HEK293 (cell line): ENCODE data around the gene IL17RC.

Experiments
- CTCF ChIP-seq: fragments of 450-650 bp; formaldehyde crosslinking; IDR thresholded peaks from 2 replicates; pipeline ENCODE4 v1.5.1; 2016; ENCODE audit warnings: missing biosample characterization, missing genetic modification characterization
- ZNF18 ChIP-seq: fragments of 450-650 bp; formaldehyde crosslinking; IDR thresholded peaks from 2 replicates; pipeline ENCODE4 v1.5.1; 2016; ENCODE audit warnings: missing biosample characterization, missing genetic modification characterization
- ZNF184 ChIP-seq: fragments of 450-650 bp; IDR thresholded peaks from 2 replicates; pipeline ENCODE4 v1.5.1; 2018; ENCODE audit warnings: missing biosample characterization, mild to moderate bottlenecking, missing genetic modification characterization
- ZNF24 ChIP-seq: fragments of 450-650 bp; formaldehyde crosslinking; IDR thresholded peaks from 2 replicates; pipeline ENCODE4 v1.5.1; 2016; ENCODE audit warnings: missing biosample characterization, missing genetic modification characterization
- ZNF274 ChIP-seq, 2 experiments: fragments of 200-500 bp in 1 of 2; fragments of 450-650 bp in 1 of 2; sonication (Bioruptor generic) in 1 of 2; formaldehyde crosslinking in 1 of 2; IDR thresholded peaks; 2 replicates each; pipeline versions ENCODE4 v1.5.1 to v1.6.1; 2014 to 2016; ENCODE audit warnings: borderline replicate concordance in 1 of 2, inconsistent platforms in 1 of 2, low read length in 1 of 2, missing biosample characterization in 1 of 2, missing genetic modification characterization in 1 of 2
- ZNF549 ChIP-seq: fragments of 450-650 bp; IDR thresholded peaks from 2 replicates; pipeline ENCODE4 v1.5.1; 2018; ENCODE audit warnings: missing biosample characterization, missing genetic modification characterization, mild to moderate bottlenecking, inconsistent platforms, moderate library complexity
- ZNF561 ChIP-seq: fragments of 450-650 bp; IDR thresholded peaks from 2 replicates; pipeline ENCODE4 v1.5.1; 2018; ENCODE audit warnings: missing biosample characterization, missing genetic modification characterization, borderline replicate concordance
- ZNF654 ChIP-seq: fragments of 450-650 bp; formaldehyde crosslinking; IDR thresholded peaks from 2 replicates; pipeline ENCODE4 v1.5.1; 2016; ENCODE audit warnings: low read depth, missing biosample characterization, missing genetic modification characterization

- no peak for TF ChIP-seq ZNF654 (tag by site-specific recombination)
- no peak for TF ChIP-seq ZNF561 (tag by site-specific recombination)
- no peak for TF ChIP-seq ZNF18 (tag by site-specific recombination)
- TF ChIP-seq ZNF274 (IDR thresholded peaks at IDR 0.05; ENCODE audit: low read length) = no peak
- no peak for TF ChIP-seq ZNF274 (tag by site-specific recombination; IDR thresholded peaks at IDR 0.05; ENCODE audit: borderline replicate concordance)
- TF ChIP-seq CTCF = no peak
- TF ChIP-seq ZNF549 (tag by site-specific recombination) = no peak
- no peak for TF ChIP-seq ZNF184 (tag by site-specific recombination)
- TF ChIP-seq ZNF24 (tag by site-specific recombination) = no peak
Measured at GRCh38 chr3:9916346-9916733, 558 bp upstream of the IL17RC start.
